PC-9 (cell line): ENCODE measurements around the gene LECT2.

Experiments
- CTCF ChIP-seq: fragments of 200-600 bp; sonication (generic); conservative IDR thresholded peaks from 2 replicates; pipeline ENCODE4 v1.6.1; 2017; ENCODE audit warnings: mixed run types, antibody characterized with exemption, mild to moderate bottlenecking, moderate library complexity
- EZH2 ChIP-seq: fragments of 200-600 bp; sonication (generic); IDR thresholded peaks from 2 replicates; pipeline ENCODE4 v1.8.0; 2017; ENCODE audit warnings: antibody characterized with exemption, low read depth

GRCh38 chr5:135991429-135991828, 36.6 kb upstream of the LECT2 start:
- TF ChIP-seq EZH2, result no peak
- TF ChIP-seq CTCF, result no peak
